GM12878 (cell line): ENCODE measurements around the gene MAPK8IP1.

ENCODE experiments used
- CREB1 ChIP-seq: IDR thresholded peaks from 2 replicates; pipeline ENCODE4 v1.6.1; 2012; ENCODE audit warnings: low read depth, mild to moderate bottlenecking, inconsistent platforms
- CTCF ChIP-seq, 3 experiments: IDR thresholded peaks in 2 of 3; conservative IDR thresholded peaks in 1 of 3; 2 replicates each; pipeline ENCODE4 v1.5.1; 2011; ENCODE audit warnings: low read depth in 3 of 3, low read length in 3 of 3, mild to moderate bottlenecking in 3 of 3, control low read depth in 2 of 3, moderate library complexity in 2 of 3, inconsistent platforms in 1 of 3, mixed read lengths in 1 of 3; ENCODE audit not compliant: control insufficient read depth in 2 of 3, insufficient read depth in 1 of 3; ENCODE audit errors: extremely low read depth in 1 of 3
- ELK1 ChIP-seq: IDR thresholded peaks from 2 replicates; pipeline ENCODE4 v1.6.1; 2012; ENCODE audit warnings: low read depth, low read length, improper control_type of control experiment
- FOXM1 ChIP-seq: IDR thresholded peaks from 2 replicates; pipeline ENCODE4 v1.6.1; 2012; ENCODE audit warnings: low read depth, mild to moderate bottlenecking, inconsistent platforms, low read length, moderate library complexity
- MEF2A ChIP-seq: IDR thresholded peaks from 2 replicates; pipeline ENCODE4 v1.6.1; 2011; ENCODE audit warnings: low read depth, mild to moderate bottlenecking, low read length, moderate library complexity; ENCODE audit not compliant: insufficient read depth
- NFIC ChIP-seq: IDR thresholded peaks from 2 replicates; pipeline ENCODE4 v1.6.1; 2012; ENCODE audit warnings: low read depth, mild to moderate bottlenecking, inconsistent platforms, low read length, moderate library complexity
- POLR2A ChIP-seq: IDR thresholded peaks from 2 replicates; pipeline ENCODE4 v1.6.1; 2011; ENCODE audit warnings: low read depth, mild to moderate bottlenecking, low read length
- REST ChIP-seq: IDR thresholded peaks from 2 replicates; pipeline ENCODE4 v1.6.1; 2012; ENCODE audit warnings: mild to moderate bottlenecking, low read depth, low read length
- RFX5 ChIP-seq: IDR thresholded peaks from 2 replicates; pipeline ENCODE4 v1.6.1; 2011; ENCODE audit warnings: low read depth, low read length, improper control_type of control experiment
- SP1 ChIP-seq: IDR thresholded peaks from one replicate; pipeline ENCODE4 v1.6.1; 2011; ENCODE audit warnings: low read depth, low read length
- SUPT20H ChIP-seq: IDR thresholded peaks from 2 replicates; pipeline ENCODE4 v1.6.1; 2011; ENCODE audit warnings: low read depth, mild to moderate bottlenecking, low read length, moderate library complexity, borderline replicate concordance; ENCODE audit not compliant: control insufficient read depth
- SUZ12 ChIP-seq: fragments of 200-600 bp; sonication (generic); IDR thresholded peaks from one replicate; pipeline ENCODE4 v1.6.1; 2018; ENCODE audit warnings: antibody characterized with exemption, mild to moderate bottlenecking; ENCODE audit not compliant: unreplicated experiment
- ZNF687 ChIP-seq: fragments of 450-650 bp; IDR thresholded peaks from 2 replicates; pipeline ENCODE4 v1.6.1; 2017; ENCODE audit warnings: mild to moderate bottlenecking, moderate library complexity

- TF ChIP-seq FOXM1 (no peak), CTCF (IDR thresholded peaks at IDR 0.05 in 2 of 3, conservative IDR thresholded peaks at IDR 0.05 in 1 of 3; ENCODE audit: control insufficient read depth in 2 of 3, extremely low read depth in 1 of 3, insufficient read depth in 1 of 3, low read depth in 3 of 3, low read length in 3 of 3) (no peak), SUPT20H (no peak), REST (no peak), ELK1 (no peak), SUZ12 (no peak), RFX5 (no peak), CREB1 (no peak), SP1 (no peak), MEF2A (no peak), POLR2A (no peak), ZNF687 (no peak), NFIC (no peak)
Measured at GRCh38 chr11:45860764-45861510, 24.5 kb upstream of the MAPK8IP1 start.
